H1 (cell line): ENCODE results near the gene PRKAR1B. TPM values are rescaled to one million over a fixed set of nuclear protein-coding genes. Genes with fewer than 3 reads are reported as not detected.

Experiments
- ATF3 ChIP-seq: IDR thresholded peaks from 2 replicates; pipeline ENCODE4 v1.6.1; 2011; ENCODE audit warnings: low read depth, mild to moderate bottlenecking, low read length; ENCODE audit not compliant: insufficient read depth
- BCL11A ChIP-seq, 2 experiments: IDR thresholded peaks; one replicate each; pipeline ENCODE4 v1.6.1; 2011; ENCODE audit warnings: low read depth in 2 of 2, low read length in 2 of 2, mild to moderate bottlenecking in 2 of 2
- SIRT6 ChIP-seq: IDR thresholded peaks from one replicate; pipeline ENCODE4 v1.7.1; 2012; ENCODE audit warnings: low read length, inconsistent platforms
- SIX5 ChIP-seq: IDR thresholded peaks from 2 replicates; pipeline ENCODE4 v1.6.1; 2011; ENCODE audit warnings: mild to moderate bottlenecking, low read depth, low read length
- SP1 ChIP-seq: IDR thresholded peaks from 2 replicates; pipeline ENCODE4 v1.6.1; 2011; ENCODE audit warnings: low read depth, low read length
- polyA plus RNA-seq, 7 experiments: library from polyadenylated mRNA; depleted of rRNA in 3 of 7; stranded (reverse) in 5 of 7; unstranded in 2 of 7; fragments of >200 nt in 5 of 7; fragments of 200-250 nt in 2 of 7; gene quantifications; 1 replicate in 5 of 7; 2 replicates in 1 of 7; 4 replicates in 1 of 7; pipeline versions ENCODE4 v1.2.1 to v1.2.3, GENCODE V29; 2011 to 2013; ENCODE audit warnings: missing spikeins in 2 of 7, mixed read lengths in 2 of 7
- total RNA-seq: library from RNA; stranded (reverse); fragmentation: NEBNext Ultra II Directional; extraction: Animal tissue kit (Norgen Biotek cat#: 25700); gene quantifications from 2 replicates; pipeline ENCODE4 v1.2.1, GENCODE V29; 2021

The PRKAR1B gene
- total and polyA plus RNA-seq, 2 of the 8 experiments (the other 6 are each of a cell fraction or from before 2014, with no cell fraction given), result 12.3 to 55.7 TPM

GRCh38 chr7:748446-748845, 21.4 kb upstream of the PRKAR1B start (continued):
- TF ChIP-seq ATF3 (no peak), SP1 (no peak), SIRT6 (no peak), SIX5 (no peak), BCL11A (IDR thresholded peaks at IDR 0.05; ENCODE audit: low read depth in 2 of 2, low read length in 2 of 2) (no peak)
